Cardiac septum (tissue), 1 donor: ENCODE data around the gene BTBD9. TPM values are rescaled to one million over a fixed set of nuclear protein-coding genes. Genes with fewer than 3 reads are reported as not detected.

Experiments used
- DNase-seq: peaks from one replicate; pipeline ENCODE4 v3.0.0-alpha.2; 2020; ENCODE audit warnings: low spot score
- intact Hi-C: fragments of 100-400 bp; cut with DNase I; formaldehyde crosslinking; loops from one replicate; pipeline ENCODE4 v1.14.0; 2022
- total RNA-seq: library from RNA; stranded (reverse); fragmentation: NEBNext Ultra II Directional; extraction: Animal tissue kit (Norgen Biotek cat#: 25700); gene quantifications from one replicate; pipeline ENCODE4 v1.2.1, GENCODE V29; 2021
- donor health status: DM: no; HTN: no; CAD: no.

Gene BTBD9
- total RNA-seq, 1 donor from 2014 or later: 24.2 TPM

- intact Hi-C loops: no loop called here
- DNase-seq: no peak
Measured at GRCh38 chr6:38284802-38285394, 354.8 kb downstream of the BTBD9 start.

- intact Hi-C loops: no loop called here
- no peak for DNase-seq
Measured at GRCh38 chr6:38283734-38284362, 355.9 kb downstream of the BTBD9 start.

- intact Hi-C loops: no loop called here
- DNase-seq: no peak
Measured at GRCh38 chr6:38282911-38283310, 356.8 kb downstream of the BTBD9 start.

- DNase-seq: no peak
- intact Hi-C loops: no loop called here
Measured at GRCh38 chr6:38281126-38281525, 358.6 kb downstream of the BTBD9 start.

GRCh38 chr6:38279963-38280588 lies 359.7 kb downstream of the BTBD9 start:
- intact Hi-C loops: no loop called here

GRCh38 chr6:38279423-38279822 lies 360.3 kb downstream of the BTBD9 start:
- DNase-seq: no peak
- intact Hi-C loops: no loop called here

More at GRCh38 chr6:38279963-38280588, 359.7 kb downstream of the BTBD9 start:
- DNase-seq: no peak

GRCh38 chr6:38273325-38273724 lies 366.4 kb downstream of the BTBD9 start:
- intact Hi-C loops: no loop called here
- no peak for DNase-seq

- DNase-seq: no peak
- intact Hi-C loops: no loop called here
Measured at GRCh38 chr6:38272222-38272621, 367.5 kb downstream of the BTBD9 start.

GRCh38 chr6:38271081-38271480 lies 368.6 kb downstream of the BTBD9 start:
- intact Hi-C loops: no loop called here
- no peak for DNase-seq

- intact Hi-C loops: no loop called here
Measured at GRCh38 chr6:38270367-38270766, 369.4 kb downstream of the BTBD9 start.

GRCh38 chr6:38269461-38270172 lies 370.1 kb downstream of the BTBD9 start:
- DNase-seq: no peak
- intact Hi-C loops: no loop called here

More at GRCh38 chr6:38270367-38270766, 369.4 kb downstream of the BTBD9 start:
- DNase-seq: no peak

GRCh38 chr6:38268342-38268741 lies 371.4 kb downstream of the BTBD9 start:
- DNase-seq: no peak
- intact Hi-C loops: no loop called here

- DNase-seq: no peak
- intact Hi-C loops: no loop called here
Measured at GRCh38 chr6:38266921-38267354, 372.8 kb downstream of the BTBD9 start.

- DNase-seq: no peak
- intact Hi-C loops: no loop called here
Measured at GRCh38 chr6:38264605-38265004, 375.1 kb downstream of the BTBD9 start.

- intact Hi-C loops: no loop called here
- no peak for DNase-seq
Measured at GRCh38 chr6:38262609-38263008, 377.1 kb downstream of the BTBD9 start.

- intact Hi-C loops: no loop called here
- no peak for DNase-seq
Measured at GRCh38 chr6:38262026-38262425, 377.7 kb downstream of the BTBD9 start.

GRCh38 chr6:38261626-38262025 lies 378.1 kb downstream of the BTBD9 start:
- no peak for DNase-seq
- intact Hi-C loops: no loop called here

- DNase-seq: no peak
- intact Hi-C loops: no loop called here
Measured at GRCh38 chr6:38259736-38260135, 380.0 kb downstream of the BTBD9 start.

GRCh38 chr6:38248500-38249234 lies 391.1 kb downstream of the BTBD9 start:
- no peak for DNase-seq
- intact Hi-C loops: no loop called here

GRCh38 chr6:38245295-38245694 lies 394.4 kb downstream of the BTBD9 start:
- DNase-seq: no peak
- intact Hi-C loops: no loop called here
